ENCODE data around the gene ZIC4. TPM values are rescaled to one million over a fixed set of nuclear protein-coding genes. Genes with fewer than 3 reads are reported as not detected.

ZIC4 gene
- polyA plus RNA-seq, 1 of the 3 experiments (the other 2 are of a cell fraction): 1.3 TPM

DNA sequence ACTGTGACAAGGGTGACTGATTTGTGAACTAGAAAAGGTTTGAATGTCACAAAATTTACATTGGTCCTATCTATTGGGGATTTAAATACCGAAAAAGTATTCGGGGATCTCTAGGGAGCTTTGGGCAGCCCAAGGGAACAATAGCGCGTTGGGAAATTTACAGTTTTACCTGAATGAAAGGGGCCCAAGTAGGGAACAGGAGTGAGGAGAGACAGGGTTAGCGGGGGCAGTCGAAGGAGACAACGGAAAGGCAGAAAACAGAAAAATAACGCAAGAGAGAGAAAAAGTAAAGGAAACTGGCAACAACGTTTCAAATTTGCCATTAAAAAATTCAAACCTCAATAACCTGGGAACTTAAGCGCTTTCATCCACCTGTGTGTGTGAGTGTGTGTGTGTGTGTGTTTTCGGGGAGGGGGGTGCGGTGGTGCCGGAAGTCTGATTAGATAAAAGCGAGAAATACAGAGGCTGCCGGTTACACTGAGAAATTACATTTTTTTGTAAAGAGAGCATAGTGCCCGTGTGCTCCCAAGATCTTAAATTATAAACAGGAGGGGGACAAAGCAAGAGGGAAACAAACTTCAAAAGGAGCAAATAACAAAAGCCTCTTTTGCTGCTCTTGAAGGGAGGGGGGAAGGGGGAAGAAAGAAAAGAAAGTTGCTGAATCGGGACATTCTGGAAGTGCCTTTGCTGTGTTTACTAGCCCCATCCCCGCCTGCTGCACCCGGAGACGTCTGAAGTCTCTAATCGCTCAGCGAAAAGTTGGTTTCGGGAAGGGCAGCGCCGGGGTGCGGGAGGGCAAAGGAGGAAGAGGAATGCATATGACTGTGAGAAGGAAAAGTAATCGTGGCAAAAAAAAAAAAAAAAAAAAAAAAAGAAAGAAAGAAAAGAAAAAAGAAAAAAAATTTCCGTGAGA lies 2.1 kb upstream of the ZIC4 start (continued):
- TF ChIP-seq, protein P1, sequence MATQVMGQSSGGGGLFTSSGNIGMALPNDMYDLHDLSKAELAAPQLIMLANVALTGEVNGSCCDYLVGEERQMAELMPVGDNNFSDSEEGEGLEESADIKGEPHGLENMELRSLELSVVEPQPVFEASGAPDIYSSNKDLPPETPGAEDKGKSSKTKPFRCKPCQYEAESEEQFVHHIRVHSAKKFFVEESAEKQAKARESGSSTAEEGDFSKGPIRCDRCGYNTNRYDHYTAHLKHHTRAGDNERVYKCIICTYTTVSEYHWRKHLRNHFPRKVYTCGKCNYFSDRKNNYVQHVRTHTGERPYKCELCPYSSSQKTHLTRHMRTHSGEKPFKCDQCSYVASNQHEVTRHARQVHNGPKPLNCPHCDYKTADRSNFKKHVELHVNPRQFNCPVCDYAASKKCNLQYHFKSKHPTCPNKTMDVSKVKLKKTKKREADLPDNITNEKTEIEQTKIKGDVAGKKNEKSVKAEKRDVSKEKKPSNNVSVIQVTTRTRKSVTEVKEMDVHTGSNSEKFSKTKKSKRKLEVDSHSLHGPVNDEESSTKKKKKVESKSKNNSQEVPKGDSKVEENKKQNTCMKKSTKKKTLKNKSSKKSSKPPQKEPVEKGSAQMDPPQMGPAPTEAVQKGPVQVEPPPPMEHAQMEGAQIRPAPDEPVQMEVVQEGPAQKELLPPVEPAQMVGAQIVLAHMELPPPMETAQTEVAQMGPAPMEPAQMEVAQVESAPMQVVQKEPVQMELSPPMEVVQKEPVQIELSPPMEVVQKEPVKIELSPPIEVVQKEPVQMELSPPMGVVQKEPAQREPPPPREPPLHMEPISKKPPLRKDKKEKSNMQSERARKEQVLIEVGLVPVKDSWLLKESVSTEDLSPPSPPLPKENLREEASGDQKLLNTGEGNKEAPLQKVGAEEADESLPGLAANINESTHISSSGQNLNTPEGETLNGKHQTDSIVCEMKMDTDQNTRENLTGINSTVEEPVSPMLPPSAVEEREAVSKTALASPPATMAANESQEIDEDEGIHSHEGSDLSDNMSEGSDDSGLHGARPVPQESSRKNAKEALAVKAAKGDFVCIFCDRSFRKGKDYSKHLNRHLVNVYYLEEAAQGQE (IDR thresholded peaks at IDR 0.05; ENCODE audit: low read depth, low read length): no peak

DNA sequence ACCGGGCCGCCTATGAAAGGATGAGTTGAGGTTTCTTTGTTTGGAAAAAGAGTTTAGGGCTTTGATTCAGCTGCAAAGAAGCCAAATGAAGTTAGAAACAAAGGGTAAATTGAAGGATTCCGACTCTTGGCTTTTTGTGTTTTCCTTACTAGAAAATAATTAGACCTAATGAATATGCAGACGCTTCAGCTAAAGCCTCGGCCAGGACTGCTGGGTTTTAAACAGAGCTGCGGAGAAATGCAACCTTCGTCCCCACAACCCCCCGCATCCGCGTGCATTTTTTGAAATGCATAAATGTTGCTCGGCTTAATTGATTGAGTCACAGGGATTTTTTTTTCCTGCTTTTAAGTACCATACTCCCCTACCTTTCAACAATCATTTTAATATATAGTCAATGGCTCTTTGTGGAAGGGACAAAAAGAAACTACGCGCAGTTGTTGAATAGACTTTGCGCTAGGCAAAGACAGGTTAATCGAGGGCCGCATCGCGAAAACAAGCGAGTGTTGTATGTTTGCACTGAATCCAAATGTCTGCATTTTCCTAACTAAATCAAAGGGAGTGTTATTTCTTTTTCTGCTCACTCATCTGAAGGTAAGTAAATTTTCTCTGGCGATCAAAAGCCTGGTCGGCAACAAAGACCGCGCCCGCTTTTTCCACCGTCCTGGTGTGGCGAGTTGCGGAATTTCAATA lies 1.3 kb upstream of the ZIC4 start:
- H3K36me3 ChIP-seq (replicated peaks in 1 of 2; ENCODE audit: control insufficient read depth in 1 of 2, insufficient read depth in 2 of 2, low read length in 1 of 2): no peaks in the 10 kb centered on the region
- H4K20me1 ChIP-seq (ENCODE audit: insufficient read depth): no peaks in the 10 kb centered on the region
- ChIA-PET POLR2A (no interaction called here), CTCF (interaction anchor here (0.7 kb wide), 1 partner anchor 14 kb away, joined by 4 read pairs; no protein-coding TSS in a partner anchor)
- H3K9me2 ChIP-seq: no peaks in the 10 kb centered on the region
- no peak overlapping the region for H3K4me3 ChIP-seq (ENCODE audit: low read depth in 2 of 2, low read length in 1 of 2)
- no peaks in the 10 kb centered on the region; a peak in 1 of 4 replicates for H3K4me1 ChIP-seq (ENCODE audit: control insufficient read depth in 1 of 2, insufficient read depth in 2 of 2, low read depth in 1 of 2, low read length in 1 of 2)
- H3F3A ChIP-seq (replicated peaks; ENCODE audit: insufficient read depth): no peaks in the 10 kb centered on the region
- H3K9me3 ChIP-seq: no peaks in the 10 kb centered on the region
- H2AFZ ChIP-seq (ENCODE audit: low read depth): no peak overlapping the region
- peaks cover 67% of the 10 kb centered on the region for H3K27me3 ChIP-seq (ENCODE audit: insufficient read depth)
- DNase-seq: no peak
- no peak overlapping the region for H3K9ac ChIP-seq
- no peak overlapping the region for H3K4me2 ChIP-seq
- H3K27ac ChIP-seq (ENCODE audit: low read depth in 2 of 2, low read length in 1 of 2): no peak overlapping the region
- 68% methylated on average over 27 of the region's 27 CpGs for WGBS (ENCODE audit: low lambda C conversion rate)
- no peaks in the 10 kb centered on the region for H3K79me2 ChIP-seq (ENCODE audit: insufficient read depth)
- TF ChIP-seq MEF2A (IDR thresholded peaks at IDR 0.05; ENCODE audit: borderline replicate concordance, low read depth): no peak
- no peak; the same call in 1 of the 2 replicates for TF ChIP-seq EZH2phosphoT487 (IDR thresholded peaks at IDR 0.05; ENCODE audit: borderline replicate concordance, low read depth)
- TF ChIP-seq YY1 (IDR thresholded peaks at IDR 0.05; ENCODE audit: low read depth): no peak
- TF ChIP-seq NRF1 (IDR thresholded peaks at IDR 0.05; ENCODE audit: low read depth, low read length): no peak
- TF ChIP-seq JUND (IDR thresholded peaks at IDR 0.05): no peak
- no peak for TF ChIP-seq TAF1 (IDR thresholded peaks at IDR 0.05; ENCODE audit: borderline replicate concordance, low read depth, low read length)
- no peak for TF ChIP-seq USF2 (IDR thresholded peaks at IDR 0.05; ENCODE audit: borderline replicate concordance, low read depth, low read length)
- TF ChIP-seq EP300 (IDR thresholded peaks at IDR 0.05; ENCODE audit: borderline replicate concordance in 1 of 2, low read depth in 1 of 2, low read length in 1 of 2): no peak
- no peak for TF ChIP-seq CHD2 (IDR thresholded peaks at IDR 0.05; ENCODE audit: low read length, partially characterized antibody)
- TF ChIP-seq IRF3 (IDR thresholded peaks at IDR 0.05; ENCODE audit: low read depth, low read length): no peak
- TF ChIP-seq SMC3 (IDR thresholded peaks at IDR 0.05; ENCODE audit: low read depth, low read length): no peak
- no peak for TF ChIP-seq TEAD4 (IDR thresholded peaks at IDR 0.05; ENCODE audit: borderline replicate concordance, insufficient read depth)
- TF ChIP-seq CTCF (IDR thresholded peaks at IDR 0.05): no peak
- no peak for TF ChIP-seq RFX5 (IDR thresholded peaks at IDR 0.05; ENCODE audit: low read length)
- TF ChIP-seq, protein P1 (IDR thresholded peaks at IDR 0.05; ENCODE audit: low read depth, low read length): no peak
